Activated naive CD8-positive, alpha-beta T cell treated with anti-CD3 and anti-CD28 coated beads, Interleukin-2, amount 50 U/mL, for 16 hours (primary cell): ENCODE measurements around the gene SP140L.
"Not testable (repeated sequence)": the region's sequence is repeated elsewhere in the genome, so short reads cannot be mapped to it uniquely, and the experiment has no call there.

Source experiments
- DNase-seq: peaks from one replicate; pipeline ENCODE4 v3.0.0-alpha.2; 2020; ENCODE audit warnings: low read depth, low spot score

The SP140L gene

DNA sequence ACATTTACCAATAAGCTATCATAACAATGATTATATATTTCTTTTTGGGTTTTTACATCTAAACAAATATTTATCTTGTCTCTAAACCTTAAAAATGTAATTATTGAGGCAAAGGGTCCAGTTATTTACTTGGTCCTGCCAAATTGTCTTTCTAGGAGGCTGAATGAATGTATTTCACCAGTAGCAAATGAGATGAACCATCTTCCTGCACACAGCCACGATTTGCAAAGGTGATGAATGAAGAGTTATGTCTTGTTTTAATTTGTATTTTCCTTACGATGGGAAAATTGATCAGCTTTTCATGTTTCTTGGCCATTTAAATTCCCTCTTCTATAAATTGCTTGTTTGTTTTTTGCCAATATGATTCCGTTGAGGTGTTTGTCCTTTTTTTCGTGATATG is 90.4 kb downstream of the SP140L start:
- no peak for DNase-seq

GRCh38 chr2:230418341-230419016 is 91.5 kb downstream of the SP140L start:
- no peak for DNase-seq

- DNase-seq, result no peak
Measured at GRCh38 chr2:230419181-230419580, 92.2 kb downstream of the SP140L start.

DNA sequence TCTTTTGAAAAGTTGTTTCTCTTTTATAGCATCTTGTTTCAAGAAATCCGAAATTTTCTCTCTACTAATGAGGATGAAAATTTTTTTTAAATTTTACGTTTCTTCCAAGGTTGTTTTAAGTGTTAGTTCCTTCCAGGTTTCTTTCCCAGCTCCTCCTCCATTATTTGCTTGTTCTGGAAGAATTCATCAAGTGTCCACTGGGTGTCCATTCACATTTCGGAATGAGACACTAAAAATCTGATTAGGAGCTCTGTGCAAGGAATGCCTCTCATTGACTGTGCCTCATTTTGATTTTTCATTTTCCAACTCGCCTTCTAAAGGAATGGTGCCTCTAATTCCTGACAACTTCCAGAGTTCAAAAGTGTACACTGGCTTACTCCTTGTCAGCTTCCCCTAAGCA is 95.2 kb downstream of the SP140L start:
- DNase-seq, result no peak

- DNase-seq, result no peak
Measured at GRCh38 chr2:230423851-230424458, 97.0 kb downstream of the SP140L start.

GRCh38 chr2:230425377-230425776 is 98.4 kb downstream of the SP140L start:
- DNase-seq, result no peak

GRCh38 chr2:230429513-230429912 is 102.5 kb downstream of the SP140L start:
- no peak for DNase-seq

DNA sequence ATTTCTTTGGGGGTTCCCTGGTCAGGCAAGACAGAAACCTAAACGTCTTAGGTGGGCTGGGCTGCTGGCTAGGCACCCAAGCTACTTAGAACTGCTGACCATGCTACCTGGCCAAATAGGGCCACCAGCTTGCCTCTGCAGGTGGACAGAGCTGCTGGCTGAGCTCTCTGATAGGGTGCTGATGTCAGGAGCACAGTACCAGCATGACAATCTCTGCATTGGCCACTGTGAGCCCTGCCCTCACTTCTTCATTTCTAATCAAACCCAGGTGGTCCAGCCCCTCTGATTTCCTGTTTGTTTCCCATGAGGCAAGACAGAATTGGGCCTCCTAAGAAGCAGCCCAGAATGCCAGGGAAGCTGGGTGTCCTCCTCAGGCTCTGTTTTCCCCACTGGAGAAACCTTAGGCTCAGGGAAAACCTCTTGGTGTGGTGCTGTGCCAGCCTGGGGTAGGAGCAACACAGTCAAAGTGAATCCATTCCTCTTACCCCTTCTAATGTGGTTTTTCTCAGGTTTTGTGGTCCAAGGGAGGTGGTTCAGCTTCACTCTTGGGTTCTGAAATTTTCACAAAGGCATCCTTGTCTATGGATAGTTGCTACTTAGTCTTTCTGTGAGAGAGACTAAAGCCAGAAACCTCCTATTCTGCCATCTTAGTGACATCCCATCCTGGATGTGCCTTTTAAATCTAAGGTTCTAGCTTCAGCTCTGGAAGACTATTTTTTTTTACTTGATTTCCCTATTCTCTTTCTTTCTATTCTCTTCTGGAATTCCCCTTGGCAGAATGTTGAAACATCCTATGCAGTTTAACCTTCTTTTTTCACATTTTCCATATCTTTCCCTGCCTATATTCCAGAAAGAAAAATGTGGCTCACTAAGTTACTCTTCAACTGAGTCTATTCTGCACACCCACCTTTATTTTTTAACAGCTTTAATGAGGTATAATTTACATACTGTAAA is 104.2 kb downstream of the SP140L start:
- no peak for DNase-seq

GRCh38 chr2:230434677-230435324 is 107.8 kb downstream of the SP140L start:
- no peak for DNase-seq

DNA sequence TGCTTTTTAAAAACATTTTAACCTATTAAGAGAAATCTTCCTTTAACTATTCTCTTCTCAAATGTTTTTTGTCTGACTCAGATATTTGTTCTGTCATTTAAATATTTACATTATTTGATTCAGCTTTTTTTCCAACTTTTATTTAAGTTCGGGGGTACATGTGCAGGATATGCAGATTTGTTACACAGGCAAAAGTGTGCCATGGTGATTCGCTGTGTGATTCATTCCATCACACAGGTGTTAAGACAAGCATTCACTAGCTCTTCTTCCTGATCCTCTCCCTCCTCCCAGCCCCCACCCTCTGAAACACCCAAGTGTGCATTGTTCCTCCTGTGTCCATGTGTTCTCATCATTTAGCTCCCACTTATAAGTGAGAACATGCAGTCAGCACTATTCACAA is 108.4 kb downstream of the SP140L start:
- no peak for DNase-seq

DNA sequence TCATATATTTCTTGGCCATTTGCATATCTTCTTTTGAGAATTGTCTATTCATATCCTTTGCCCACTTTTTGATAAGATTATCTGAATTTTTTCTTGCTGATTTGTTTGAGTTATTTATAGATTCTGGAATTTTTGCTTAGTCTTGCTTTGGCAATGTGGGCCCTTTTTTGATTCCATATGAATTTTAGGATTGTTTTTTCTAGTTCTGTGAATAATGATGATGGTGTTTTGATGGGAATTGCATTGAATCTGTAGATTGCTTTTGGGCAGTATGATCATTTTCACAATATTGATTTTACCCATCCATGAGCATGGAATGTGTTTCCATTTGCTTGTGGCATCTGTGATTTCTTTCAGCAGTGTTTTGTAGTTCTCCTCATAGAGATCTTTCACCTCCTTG is 112.1 kb downstream of the SP140L start:
- not testable (repeated sequence) for DNase-seq

GRCh38 chr2:230439590-230439989 is 112.6 kb downstream of the SP140L start:
- no peak for DNase-seq

GRCh38 chr2:230441227-230441897 is 114.4 kb downstream of the SP140L start:
- DNase-seq, result no peak

DNA sequence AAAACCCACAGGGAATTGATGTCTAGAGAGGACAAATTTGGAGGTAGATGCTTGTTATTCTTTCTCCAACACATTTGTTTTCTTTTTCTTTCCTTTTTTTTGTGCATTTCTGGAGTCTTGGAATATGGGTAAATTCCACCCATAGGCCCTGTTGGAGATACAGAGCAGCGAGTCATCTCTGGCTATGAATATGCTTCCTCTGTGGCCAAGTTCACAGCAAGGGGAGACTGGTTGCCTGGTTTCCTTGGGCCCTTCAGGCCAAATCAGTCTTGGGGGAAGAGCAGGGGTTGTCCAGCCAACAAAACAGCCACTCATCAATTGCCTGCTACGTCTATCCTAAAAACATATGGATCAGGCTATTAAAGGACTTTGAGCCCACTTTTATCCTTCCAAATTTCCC is 116.5 kb downstream of the SP140L start:
- no peak for DNase-seq

- DNase-seq, result no peak
Measured at GRCh38 chr2:230444832-230445231, 117.8 kb downstream of the SP140L start.

- DNase-seq, result no peak
Measured at GRCh38 chr2:230447036-230447435, 120.0 kb downstream of the SP140L start.

DNA sequence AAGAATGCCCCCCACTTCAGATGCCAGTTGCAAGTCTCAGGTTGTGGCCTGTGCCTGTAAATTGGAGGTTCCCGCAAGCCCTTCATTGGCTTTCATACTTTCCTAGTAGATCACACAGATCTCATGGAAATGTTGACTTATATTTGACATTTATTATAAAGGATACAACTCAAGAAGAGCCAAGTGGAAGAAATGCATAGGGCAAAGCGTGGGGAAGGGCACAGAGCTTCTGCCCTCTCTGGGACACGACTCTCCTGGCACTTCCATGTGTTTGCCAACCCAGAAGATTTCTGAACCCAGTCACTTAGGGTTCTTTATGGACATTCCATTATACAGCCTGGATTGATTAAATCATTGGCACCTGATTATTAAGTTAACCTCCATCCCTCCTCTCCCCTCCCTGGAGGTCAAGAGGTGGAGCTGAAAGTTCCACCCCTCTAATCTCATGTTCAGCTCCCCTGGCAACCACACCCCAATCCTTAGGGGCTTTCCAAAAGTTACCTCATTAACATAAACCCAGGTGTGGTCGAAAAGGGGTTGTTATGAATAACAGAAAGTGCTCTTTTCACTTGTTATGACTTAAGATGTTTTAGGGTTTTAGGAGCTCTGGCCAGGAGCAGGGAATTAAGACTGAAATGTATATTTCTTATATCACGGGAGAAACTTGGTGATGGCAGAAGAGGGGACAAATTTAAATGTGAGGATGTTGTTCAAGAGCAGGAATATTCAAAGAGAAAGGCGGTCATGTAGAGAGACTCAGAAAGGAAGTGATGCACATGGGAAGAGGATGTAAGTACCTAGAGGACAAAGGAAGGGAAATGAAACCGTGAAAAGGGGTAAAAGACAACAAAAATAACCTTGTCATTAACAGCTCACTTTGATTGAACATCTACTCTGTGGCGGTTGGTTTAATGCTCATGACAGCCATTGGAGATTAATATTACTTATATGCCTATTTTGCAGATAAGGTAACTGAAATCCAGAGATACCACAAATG is 120.8 kb downstream of the SP140L start:
- no peak for DNase-seq

GRCh38 chr2:230449901-230450467 is 123.0 kb downstream of the SP140L start:
- DNase-seq, result no peak

DNA sequence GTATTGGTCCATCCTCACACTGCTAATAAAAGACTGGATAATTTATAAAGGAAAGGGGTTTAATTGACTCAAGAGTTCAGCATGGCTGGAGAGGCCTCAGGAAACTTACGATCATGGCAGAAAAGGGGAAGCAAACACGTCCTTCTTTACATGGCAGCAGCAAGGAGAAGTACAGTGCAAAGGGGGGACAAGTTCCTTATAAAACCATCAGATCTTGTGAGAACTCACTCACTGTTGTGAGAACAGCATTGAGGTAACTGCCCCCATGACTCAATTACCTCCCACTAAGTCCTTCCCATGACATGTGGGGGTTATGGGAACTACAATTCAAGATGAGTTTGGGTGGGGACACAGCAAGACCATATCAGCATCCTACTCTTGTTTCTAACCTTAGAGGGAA is 126.0 kb downstream of the SP140L start:
- DNase-seq, result no peak
